HUES6 (cell line): Measurements from ENCODE around the gene SPDYE3.
A peak's percentile ranks its signal among the peaks of the same experiment; 100 is the strongest.
"Not testable (repeated sequence)": the region's sequence is repeated elsewhere in the genome, so short reads cannot be mapped to it uniquely, and the experiment has no call there.

ENCODE experiments used
- H3K27ac ChIP-seq: 2 replicates; pipeline ENCODE4 v1.7.0; 2013; ENCODE audit warnings: low read depth, mild to moderate bottlenecking, low read length, inconsistent platforms
- H3K27me3 ChIP-seq: 2 replicates; pipeline ENCODE4 v1.6.1; 2013; ENCODE audit warnings: low read length; ENCODE audit not compliant: control insufficient read depth, insufficient read depth
- H3K36me3 ChIP-seq: 2 replicates; pipeline ENCODE4 v1.6.1; 2013; ENCODE audit warnings: low read length; ENCODE audit not compliant: control insufficient read depth, insufficient read depth
- H3K4me1 ChIP-seq: 2 replicates; pipeline ENCODE4 v1.6.1; 2013; ENCODE audit warnings: low read length; ENCODE audit not compliant: control insufficient read depth, insufficient read depth
- H3K4me3 ChIP-seq: 2 replicates; pipeline ENCODE4 v1.5.1; 2013; ENCODE audit warnings: low read depth, low read length
- H3K9ac ChIP-seq: one replicate; pipeline ENCODE4 v1.6.1; 2013; ENCODE audit warnings: mild to moderate bottlenecking, low read length
- H3K9me3 ChIP-seq: 2 replicates; pipeline ENCODE4 v1.6.1; 2013; ENCODE audit warnings: low read depth, low read length; ENCODE audit not compliant: control insufficient read depth, insufficient read depth

Gene SPDYE3

DNA sequence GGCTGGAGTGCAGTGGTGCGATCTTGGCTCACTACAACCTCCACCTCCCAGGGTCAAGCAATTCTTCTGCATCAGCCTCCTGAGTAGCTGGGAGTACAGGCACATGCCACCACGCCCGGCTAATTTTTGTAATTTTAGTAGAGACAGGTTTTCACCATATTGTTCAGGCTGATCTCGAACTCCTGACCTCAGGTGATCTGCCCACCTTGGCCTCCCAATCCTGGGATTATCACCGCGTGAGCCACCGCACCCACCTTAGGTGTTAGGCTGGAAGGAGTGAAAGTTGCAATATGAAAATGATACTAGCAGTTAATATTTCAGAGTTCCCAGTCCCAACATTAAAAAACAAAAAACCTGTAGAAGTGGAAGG lies 58.5 kb downstream of the SPDYE3 start:
- H3K9ac ChIP-seq, H3K27me3 ChIP-seq, H3K27ac ChIP-seq, H3K9me3 ChIP-seq, H3K4me3 ChIP-seq: not testable (repeated sequence)
- H3K4me1 ChIP-seq, result peaks cover 21% of the 10 kb centered on the region
- peaks cover 42% of the 10 kb centered on the region for H3K36me3 ChIP-seq

DNA sequence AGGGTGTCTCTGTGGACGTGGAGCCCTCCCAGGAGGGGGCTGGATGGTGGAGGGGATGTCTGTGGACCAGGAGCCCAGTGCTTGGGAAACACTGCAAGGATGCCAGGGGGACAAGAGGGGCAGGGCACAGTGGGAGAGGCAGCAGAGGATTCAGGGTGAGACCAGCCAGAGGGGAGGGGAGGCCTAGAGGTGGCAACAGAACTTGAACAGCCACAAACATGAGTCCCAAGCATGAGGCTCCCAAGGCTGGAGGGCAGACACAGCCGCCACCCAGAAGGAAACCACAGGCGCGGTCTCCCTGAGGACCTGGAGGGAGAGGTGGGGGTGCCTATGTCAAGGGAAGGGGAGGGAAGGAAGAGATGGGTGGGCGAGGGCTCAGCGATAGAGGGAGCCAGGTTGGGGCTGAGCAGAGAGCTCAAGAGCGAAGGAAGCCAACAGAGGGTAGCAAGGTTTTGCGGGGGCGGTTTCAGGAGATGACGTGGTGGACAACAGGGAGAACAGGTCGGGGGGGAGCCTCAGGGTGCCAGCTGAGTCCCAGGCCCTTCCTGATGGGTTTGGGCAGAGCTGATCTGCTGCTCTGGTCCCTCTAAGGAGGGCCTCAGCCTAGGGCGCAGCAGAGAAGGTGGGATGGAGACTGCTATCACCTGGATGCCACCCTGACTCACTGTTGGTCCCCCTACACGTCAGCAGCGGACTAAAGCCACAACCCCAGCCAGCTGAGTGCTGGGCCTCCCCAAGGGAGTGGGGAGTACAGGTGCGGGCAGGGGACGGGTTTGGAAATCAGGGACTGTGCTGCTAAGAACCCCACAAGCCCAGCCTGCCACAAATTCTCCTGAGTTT lies 59.1 kb downstream of the SPDYE3 start:
- Histone ChIP-seq H3K9me3 (no peaks in the 10 kb centered on the region), H3K27me3 (no peaks in the 10 kb centered on the region), H3K4me1 (peaks cover 27% of the 10 kb centered on the region), H3K9ac (no peak overlapping the region), H3K27ac (no peak overlapping the region), H3K4me3 (no peak overlapping the region), H3K36me3 (peaks cover 36% of the 10 kb centered on the region)

- no peak overlapping the region for H3K4me3 ChIP-seq
- peaks cover 30% of the 10 kb centered on the region for H3K36me3 ChIP-seq
- H3K4me1 ChIP-seq, result peaks cover 31% of the 10 kb centered on the region
- no peak overlapping the region for H3K9ac ChIP-seq
- H3K27ac ChIP-seq, result no peak overlapping the region
- no peaks in the 10 kb centered on the region for H3K9me3 ChIP-seq
- H3K27me3 ChIP-seq, result no peaks in the 10 kb centered on the region
Observed at GRCh38 chr7:100367251-100367620, 59.7 kb downstream of the SPDYE3 start.

GRCh38 chr7:100367676-100368613 lies 60.4 kb downstream of the SPDYE3 start:
- Histone ChIP-seq H3K4me1 (peaks cover 31% of the 10 kb centered on the region), H3K4me3 (no peak overlapping the region), H3K27ac (no peak overlapping the region), H3K36me3 (peaks cover 23% of the 10 kb centered on the region), H3K9me3 (no peaks in the 10 kb centered on the region), H3K9ac (no peak overlapping the region), H3K27me3 (no peaks in the 10 kb centered on the region)

DNA sequence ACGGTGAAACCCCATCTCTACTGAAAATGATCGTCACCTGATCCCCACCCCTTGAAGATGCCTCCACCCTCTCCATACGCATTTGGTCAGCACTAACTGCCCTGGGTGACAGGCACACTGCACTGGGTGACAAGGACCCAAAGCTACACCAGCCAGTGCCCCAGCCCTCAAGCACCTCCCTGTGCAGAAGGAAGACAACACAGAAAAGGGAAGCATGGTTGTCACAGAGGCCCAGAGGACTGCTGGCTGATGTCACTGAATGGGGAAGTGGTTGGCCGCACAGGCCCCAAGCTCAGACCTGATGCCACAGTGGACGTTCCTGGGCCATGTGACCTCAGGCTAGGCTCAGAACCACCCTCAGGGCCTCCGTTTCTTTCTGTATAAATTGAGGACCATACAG lies 61.6 kb downstream of the SPDYE3 start:
- no peak overlapping the region for H3K9ac ChIP-seq
- H3K4me3 ChIP-seq, result no peak overlapping the region
- H3K36me3 ChIP-seq, result peaks cover 13% of the 10 kb centered on the region
- H3K9me3 ChIP-seq, result no peaks in the 10 kb centered on the region
- peaks cover 31% of the 10 kb centered on the region for H3K4me1 ChIP-seq
- H3K27ac ChIP-seq, result no peak overlapping the region
- H3K27me3 ChIP-seq, result no peaks in the 10 kb centered on the region

- Histone ChIP-seq H3K4me3 (no peak overlapping the region), H3K9me3 (no peaks in the 10 kb centered on the region), H3K4me1 (peaks cover 38% of the 10 kb centered on the region), H3K9ac (no peak overlapping the region), H3K36me3 (peaks cover 10% of the 10 kb centered on the region), H3K27me3 (no peaks in the 10 kb centered on the region), H3K27ac (no peak overlapping the region)
Observed at GRCh38 chr7:100370303-100370702, 62.8 kb downstream of the SPDYE3 start.

DNA sequence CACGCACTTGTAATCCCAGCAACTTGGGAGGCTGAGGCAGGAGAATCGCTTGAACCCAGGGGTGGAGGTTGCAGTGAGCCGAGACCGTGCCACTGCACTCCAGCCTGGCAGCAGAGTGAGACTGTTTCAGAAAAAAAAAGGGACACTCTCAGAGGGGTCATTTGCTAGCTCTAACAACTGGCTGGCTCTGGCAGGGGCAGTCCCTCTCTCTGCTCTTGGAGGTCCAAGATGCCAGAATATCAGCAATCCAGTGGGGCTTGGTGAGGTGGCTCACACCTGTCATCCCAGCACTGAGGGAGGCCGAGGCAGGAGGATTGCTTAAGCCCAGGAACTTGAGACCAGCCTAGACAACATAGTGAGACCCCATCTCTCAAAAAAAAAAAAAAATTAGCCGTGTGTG lies 63.2 kb downstream of the SPDYE3 start:
- Histone ChIP-seq H3K9ac (no peak overlapping the region), H3K4me1 (peaks cover 38% of the 10 kb centered on the region), H3K4me3 (no peak overlapping the region)

GRCh38 chr7:100371561-100372171 lies 64.2 kb downstream of the SPDYE3 start:
- Histone ChIP-seq H3K4me1 (peaks cover 33% of the 10 kb centered on the region), H3K9me3 (no peaks in the 10 kb centered on the region), H3K27ac (no peak overlapping the region), H3K4me3 (no peak overlapping the region), H3K27me3 (no peaks in the 10 kb centered on the region), H3K9ac (no peak overlapping the region), H3K36me3 (peaks cover 10% of the 10 kb centered on the region)

More for the DNA sequence above, 63.2 kb downstream of the SPDYE3 start:
- Histone ChIP-seq H3K36me3 (peaks cover 10% of the 10 kb centered on the region), H3K27me3 (no peaks in the 10 kb centered on the region), H3K9me3 (no peaks in the 10 kb centered on the region), H3K27ac (0 out of 2 replicates have a peak overlapping the region, but pooled peaks have one; percentile 22)
